MM.1S (cell line): ENCODE data around the gene CNTN5.

Source experiments
- DNase-seq: peaks from one replicate; pipeline ENCODE4 v3.0.0-alpha.2; 2015
- H2AFZ ChIP-seq: fragments of 300-600 bp; sonication (generic); 2 replicates; pipeline ENCODE4 v1.6.0; 2016; ENCODE audit warnings: antibody characterized with exemption, low read length
- H3F3A ChIP-seq: fragments of 300-600 bp; sonication (generic); 2 replicates; pipeline ENCODE4 v1.6.1; 2016; ENCODE audit warnings: mild to moderate bottlenecking, antibody characterized with exemption, low read length, moderate library complexity, mixed read lengths; ENCODE audit not compliant: insufficient read depth
- H3K27ac ChIP-seq: fragments of 300-600 bp; sonication (generic); 2 replicates; pipeline ENCODE4 v1.5.1; 2016; ENCODE audit warnings: mild to moderate bottlenecking, low read length
- H3K27me3 ChIP-seq: fragments of 300-600 bp; sonication (generic); replicated peaks from 2 replicates; pipeline ENCODE4 v1.6.0; 2016; ENCODE audit warnings: low read length; ENCODE audit not compliant: insufficient read depth
- H3K36me3 ChIP-seq: fragments of 300-600 bp; sonication (generic); replicated peaks from 2 replicates; pipeline ENCODE4 v1.6.1; 2016; ENCODE audit warnings: mild to moderate bottlenecking, low read length, mixed read lengths; ENCODE audit not compliant: insufficient read depth
- H3K4me1 ChIP-seq: fragments of 300-600 bp; sonication (generic); 2 replicates; pipeline ENCODE4 v1.6.1; 2016; ENCODE audit warnings: low read length, mixed read lengths
- H3K4me2 ChIP-seq: fragments of 300-600 bp; sonication (generic); 2 replicates; pipeline ENCODE4 v1.6.0; 2016; ENCODE audit warnings: low read depth, low read length
- H3K4me3 ChIP-seq: fragments of 300-600 bp; sonication (generic); 2 replicates; pipeline ENCODE4 v1.5.1; 2016; ENCODE audit warnings: low read length, mixed read lengths
- H3K79me2 ChIP-seq: fragments of 300-600 bp; sonication (generic); 2 replicates; pipeline ENCODE4 v1.6.1; 2016; ENCODE audit warnings: mixed run types, low read length, mixed read lengths
- H3K9ac ChIP-seq: fragments of 300-600 bp; sonication (generic); 2 replicates; pipeline ENCODE4 v1.6.1; 2016; ENCODE audit warnings: low read length, mixed read lengths
- H3K9me2 ChIP-seq: fragments of 300-600 bp; sonication (generic); replicated peaks from 2 replicates; pipeline ENCODE4 v1.6.1; 2016; ENCODE audit warnings: mild to moderate bottlenecking, low read length, mixed read lengths; ENCODE audit not compliant: insufficient read depth
- H3K9me3 ChIP-seq: fragments of 300-600 bp; sonication (generic); replicated peaks from 2 replicates; pipeline ENCODE4 v1.6.1; 2016; ENCODE audit warnings: mild to moderate bottlenecking, low read length, mixed read lengths; ENCODE audit not compliant: insufficient read depth
- H4K20me1 ChIP-seq: fragments of 300-600 bp; sonication (generic); 2 replicates; pipeline ENCODE4 v1.6.1; 2016; ENCODE audit warnings: mild to moderate bottlenecking, low read length, moderate library complexity, mixed read lengths; ENCODE audit not compliant: insufficient read depth
- EZH2 ChIP-seq: fragments of 300-600 bp; sonication (generic); optimal IDR thresholded peaks from 2 replicates; pipeline ENCODE3; 2017; ENCODE audit warnings: low read depth, mild to moderate bottlenecking, antibody characterized with exemption, low read length, mixed read lengths
- EZH2phosphoT487 ChIP-seq: fragments of 300-600 bp; sonication (generic); IDR thresholded peaks from 2 replicates; pipeline ENCODE4 v1.6.1; 2018; ENCODE audit warnings: antibody characterized with exemption, low read length
- TF ChIP-seq, protein P1 (sequence below): fragments of 300-600 bp; sonication (generic); IDR thresholded peaks from 2 replicates; pipeline ENCODE4 v1.5.1; 2016; ENCODE audit warnings: antibody characterized with exemption, low read length, mixed read lengths

The CNTN5 gene

DNA sequence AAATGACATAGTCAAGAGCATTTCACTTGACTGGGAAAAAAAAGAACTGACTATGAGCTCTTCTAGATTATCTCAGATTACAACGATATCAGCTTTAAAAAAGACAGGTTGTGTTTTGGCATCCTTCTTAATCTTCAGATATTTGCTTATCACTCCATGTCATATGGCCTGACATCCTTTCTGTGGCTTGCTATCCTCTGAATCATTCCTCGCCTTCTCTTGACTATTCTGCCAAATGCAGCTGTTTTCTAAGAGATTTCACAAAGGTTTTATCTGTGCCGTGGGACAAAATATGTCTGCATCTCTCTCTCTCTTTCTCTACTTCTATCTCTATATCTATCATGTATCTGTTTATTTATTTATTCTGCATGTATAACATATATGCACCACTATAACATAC is 746.1 kb downstream of the CNTN5 start:
- no peaks in the 10 kb centered on the region for H3K27me3 ChIP-seq
- H3K4me1 ChIP-seq: no peaks in the 10 kb centered on the region
- no peak overlapping the region for H2AFZ ChIP-seq
- H3K27ac ChIP-seq: no peak overlapping the region
- no peaks in the 10 kb centered on the region for H3K9me2 ChIP-seq
- H3K36me3 ChIP-seq: no peaks in the 10 kb centered on the region
- H3K4me3 ChIP-seq: no peak overlapping the region
- no peak for DNase-seq
- H3K9me3 ChIP-seq: no peaks in the 10 kb centered on the region
- no peak overlapping the region for H3K4me2 ChIP-seq
- TF ChIP-seq EZH2 (no peak), EZH2phosphoT487 (no peak)
- TF ChIP-seq, protein P1, sequence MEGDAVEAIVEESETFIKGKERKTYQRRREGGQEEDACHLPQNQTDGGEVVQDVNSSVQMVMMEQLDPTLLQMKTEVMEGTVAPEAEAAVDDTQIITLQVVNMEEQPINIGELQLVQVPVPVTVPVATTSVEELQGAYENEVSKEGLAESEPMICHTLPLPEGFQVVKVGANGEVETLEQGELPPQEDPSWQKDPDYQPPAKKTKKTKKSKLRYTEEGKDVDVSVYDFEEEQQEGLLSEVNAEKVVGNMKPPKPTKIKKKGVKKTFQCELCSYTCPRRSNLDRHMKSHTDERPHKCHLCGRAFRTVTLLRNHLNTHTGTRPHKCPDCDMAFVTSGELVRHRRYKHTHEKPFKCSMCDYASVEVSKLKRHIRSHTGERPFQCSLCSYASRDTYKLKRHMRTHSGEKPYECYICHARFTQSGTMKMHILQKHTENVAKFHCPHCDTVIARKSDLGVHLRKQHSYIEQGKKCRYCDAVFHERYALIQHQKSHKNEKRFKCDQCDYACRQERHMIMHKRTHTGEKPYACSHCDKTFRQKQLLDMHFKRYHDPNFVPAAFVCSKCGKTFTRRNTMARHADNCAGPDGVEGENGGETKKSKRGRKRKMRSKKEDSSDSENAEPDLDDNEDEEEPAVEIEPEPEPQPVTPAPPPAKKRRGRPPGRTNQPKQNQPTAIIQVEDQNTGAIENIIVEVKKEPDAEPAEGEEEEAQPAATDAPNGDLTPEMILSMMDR: no peak
- no peak overlapping the region for H3K9ac ChIP-seq
- H3K79me2 ChIP-seq: no peaks in the 10 kb centered on the region
- H3F3A ChIP-seq: no peaks in the 10 kb centered on the region
- H4K20me1 ChIP-seq: no peaks in the 10 kb centered on the region

DNA sequence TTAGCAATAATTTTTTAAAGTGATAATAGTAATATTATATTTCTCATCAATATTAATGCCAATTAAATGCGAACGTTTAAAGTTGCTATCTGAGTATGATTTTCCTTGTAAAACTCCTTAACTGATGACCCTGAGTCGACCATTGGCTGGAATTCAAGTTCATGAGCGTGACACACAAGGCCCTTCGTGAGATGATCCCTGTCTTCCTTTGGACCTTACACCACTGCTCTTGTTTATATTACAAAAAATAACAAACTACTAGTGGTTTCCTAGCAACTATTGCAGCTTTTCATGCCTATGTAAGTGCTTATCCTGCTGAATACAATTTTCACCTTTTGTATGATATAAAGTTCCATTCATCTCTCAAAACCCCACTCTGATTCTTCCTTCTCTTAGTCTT is 752.9 kb downstream of the CNTN5 start:
- no peak overlapping the region for H3K4me2 ChIP-seq
- no peaks in the 10 kb centered on the region for H3K9me2 ChIP-seq
- H4K20me1 ChIP-seq: no peaks in the 10 kb centered on the region
- no peak overlapping the region for H3K27ac ChIP-seq
- no peak for TF ChIP-seq EZH2phosphoT487
- TF ChIP-seq EZH2: no peak
- TF ChIP-seq, protein P1: no peak
- H3K79me2 ChIP-seq: no peaks in the 10 kb centered on the region
- no peak overlapping the region for H3K9ac ChIP-seq
- no peaks in the 10 kb centered on the region for H3K36me3 ChIP-seq
- H3K9me3 ChIP-seq: no peaks in the 10 kb centered on the region
- H2AFZ ChIP-seq: no peak overlapping the region
- H3K27me3 ChIP-seq: no peaks in the 10 kb centered on the region
- H3F3A ChIP-seq: no peaks in the 10 kb centered on the region
- no peak for DNase-seq
- no peaks in the 10 kb centered on the region for H3K4me1 ChIP-seq
- no peak overlapping the region for H3K4me3 ChIP-seq

DNA sequence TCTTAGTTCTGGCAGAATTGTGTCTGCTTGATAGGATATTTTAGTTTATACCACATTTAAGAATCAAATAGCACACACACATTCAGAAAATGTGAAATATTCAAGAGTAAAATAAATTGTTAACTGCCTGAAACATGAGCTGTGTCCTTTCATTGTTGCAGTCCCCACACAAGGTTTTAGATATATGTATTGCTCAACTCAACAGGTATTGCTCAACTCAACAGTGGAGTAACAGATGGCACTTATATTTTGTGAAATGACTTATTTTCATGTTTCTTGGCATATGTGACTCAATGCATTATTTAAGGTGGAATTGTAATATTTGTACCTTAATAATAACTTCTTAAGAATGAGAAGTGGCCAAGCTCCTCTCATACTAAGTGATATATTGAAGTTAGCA is 760.3 kb downstream of the CNTN5 start:
- Histone ChIP-seq H3F3A (no peaks in the 10 kb centered on the region), H3K9me2 (no peaks in the 10 kb centered on the region), H3K9me3 (no peaks in the 10 kb centered on the region), H3K79me2 (no peaks in the 10 kb centered on the region), H2AFZ (no peak overlapping the region), H3K36me3 (no peaks in the 10 kb centered on the region), H3K4me2 (no peak overlapping the region), H3K27ac (no peak overlapping the region), H3K27me3 (no peaks in the 10 kb centered on the region), H3K4me3 (no peak overlapping the region), H3K4me1 (no peaks in the 10 kb centered on the region), H3K9ac (no peak overlapping the region), H4K20me1 (no peaks in the 10 kb centered on the region)
- TF ChIP-seq EZH2 (no peak), EZH2phosphoT487 (no peak)
- TF ChIP-seq, protein P1: no peak
- no peak for DNase-seq
